Measurements from ENCODE around the gene CTDP1. TPM values are rescaled to one million over a fixed set of nuclear protein-coding genes. Genes with fewer than 3 reads are reported as not detected.
A peak's percentile ranks its signal among the peaks of the same experiment; 100 is the strongest.

The CTDP1 gene
- total RNA-seq, 4 donors from 2014 or later: 12.3 to 21.8 (median 16.5) TPM

GRCh38 chr18:79697976-79698375 lies 18.4 kb downstream of the CTDP1 start:
- Histone ChIP-seq H3K4me1 (no peaks in the 10 kb centered on the region), H3K27ac (peak overlapping the region in 1 of 4 donors; percentile 67), H3K36me3 (peaks cover 0 to 48% of the 10 kb centered on the region in 2 donors), H3K9me3 (no peaks in the 10 kb centered on the region), H3K27me3 (no peaks in the 10 kb centered on the region), H3K4me3 (no peak overlapping the region)
- DNase-seq: no peak
- in situ Hi-C loops (cut with MboI; ENCODE audit: low sequenced_read_pairs in 4 of 4): no loop called here
- intact Hi-C loops (cut with DNase I; ENCODE audit: low total_unique reads): no loop called here
- no peak for TF ChIP-seq POLR2A (IDR thresholded peaks at IDR 0.05)
- no peak for TF ChIP-seq CTCF (IDR thresholded peaks at IDR 0.05 in 4 of 5, conservative IDR thresholded peaks at IDR 0.05 in 1 of 5)
- ATAC-seq: no peak

- no peaks in the 10 kb centered on the region for H3K9me3 ChIP-seq
- H3K27ac ChIP-seq: peak overlapping the region; percentile 63 to 76 (median 67)
- H3K36me3 ChIP-seq: peaks cover 0 to 52% of the 10 kb centered on the region in 2 donors
- DNase-seq (peak in 1 of 2 donors; percentile 19), ATAC-seq (peak; percentile 95)
- H3K4me1 ChIP-seq: no peaks in the 10 kb centered on the region
- TF ChIP-seq POLR2A (IDR thresholded peaks at IDR 0.05) (no peak), CTCF (IDR thresholded peaks at IDR 0.05 in 4 of 5, conservative IDR thresholded peaks at IDR 0.05 in 1 of 5) (no peak)
- no peaks in the 10 kb centered on the region for H3K27me3 ChIP-seq
- in situ Hi-C loops (cut with MboI; ENCODE audit: low sequenced_read_pairs in 4 of 4): no loop called here
- no peak overlapping the region for H3K4me3 ChIP-seq
- intact Hi-C loops (cut with DNase I; ENCODE audit: low total_unique reads): no loop called here
Observed at GRCh38 chr18:79698668-79699335, 19.2 kb downstream of the CTDP1 start.

- H3K27me3 ChIP-seq: no peaks in the 10 kb centered on the region
- DNase-seq: no peak
- no peak overlapping the region for H3K4me3 ChIP-seq
- no peak for TF ChIP-seq CTCF (IDR thresholded peaks at IDR 0.05 in 4 of 5, conservative IDR thresholded peaks at IDR 0.05 in 1 of 5)
- TF ChIP-seq POLR2A (IDR thresholded peaks at IDR 0.05): no peak
- H3K36me3 ChIP-seq: peaks cover 2 to 61% of the 10 kb centered on the region in 2 donors
- H3K4me1 ChIP-seq: no peaks in the 10 kb centered on the region
- intact Hi-C loops (cut with DNase I; ENCODE audit: low total_unique reads) (no loop called here), in situ Hi-C loops (cut with MboI; ENCODE audit: low sequenced_read_pairs in 4 of 4) (no loop called here)
- H3K9me3 ChIP-seq: no peaks in the 10 kb centered on the region
- H3K27ac ChIP-seq: peak overlapping the region; percentile 63 to 76 (median 67)
- ATAC-seq: no peak
Observed at GRCh38 chr18:79699653-79700052, 20.1 kb downstream of the CTDP1 start.

- Histone ChIP-seq H3K27ac (no peak overlapping the region), H3K9me3 (no peaks in the 10 kb centered on the region), H3K4me3 (no peak overlapping the region), H3K36me3 (peaks cover 3 to 59% of the 10 kb centered on the region in 2 donors), H3K4me1 (no peaks in the 10 kb centered on the region), H3K27me3 (no peaks in the 10 kb centered on the region)
- TF ChIP-seq POLR2A (IDR thresholded peaks at IDR 0.05) (no peak), CTCF (IDR thresholded peaks at IDR 0.05 in 4 of 5, conservative IDR thresholded peaks at IDR 0.05 in 1 of 5) (no peak)
- intact Hi-C loops (cut with DNase I; ENCODE audit: low total_unique reads): no loop called here
- in situ Hi-C loops (cut with MboI; ENCODE audit: low sequenced_read_pairs in 4 of 4): no loop called here
- ATAC-seq (no peak), DNase-seq (peak in 1 of 2 donors; percentile 2)
Observed at GRCh38 chr18:79702906-79703305, 23.3 kb downstream of the CTDP1 start.

Measured in gastrocnemius medialis (tissue), 4 donors.